ENCODE results near the gene LPP. TPM values are rescaled to one million over a fixed set of nuclear protein-coding genes. Genes with fewer than 3 reads are reported as not detected.

Gene LPP
- total and polyA plus RNA-seq, 2 of the 4 experiments (the other 2 are of a cell fraction) = 16.0 to 130 TPM

- Histone ChIP-seq H3K4me2 (ENCODE audit: low read depth, low read length) (no peak overlapping the region), H2BK120ac (ENCODE audit: low read depth, low read length) (no peak overlapping the region), H3K18ac (ENCODE audit: low read depth, low read length) (no peak overlapping the region), H3K23ac (ENCODE audit: low read depth, low read length) (no peak overlapping the region), H3K4me3 (ENCODE audit: insufficient read depth, low read depth, low read length) (no peak overlapping the region), H3K9me1 (ENCODE audit: insufficient read depth, low read length) (peaks cover 21% of the 10 kb centered on the region), H3K4me1 (ENCODE audit: control insufficient read depth, insufficient read depth, low read length) (no peaks in the 10 kb centered on the region), H4K5ac (ENCODE audit: low read depth, low read length) (no peak overlapping the region), H2AFZ (replicated peaks; ENCODE audit: low read length, poor library complexity) (no peak overlapping the region), H3K79me1 (ENCODE audit: low read depth in 1 of 2, low read length in 2 of 2) (peaks cover 41 to 86% of the 10 kb centered on the region in 2 experiments), H3K27me3 (ENCODE audit: control insufficient read depth, insufficient read depth, low read length) (no peaks in the 10 kb centered on the region), H2AK5ac (ENCODE audit: low read depth, low read length) (no peak overlapping the region), H2BK15ac (ENCODE audit: low read depth, low read length) (no peak overlapping the region), H2BK5ac (ENCODE audit: low read depth, low read length, poor library complexity, severe bottlenecking) (no peak overlapping the region), H2BK20ac (ENCODE audit: low read depth, low read length) (no peak overlapping the region), H3K27ac (ENCODE audit: insufficient read depth, low read length) (no peak overlapping the region), H3K36me3 (ENCODE audit: control insufficient read depth, insufficient read depth, low read length) (peaks cover 16% of the 10 kb centered on the region), H4K91ac (ENCODE audit: insufficient read depth, low read depth, low read length) (no peak overlapping the region), H3K56ac (ENCODE audit: extremely low read depth, insufficient read depth, low read length) (no peak overlapping the region), H3K4ac (ENCODE audit: low read depth, low read length) (no peak overlapping the region), H4K20me1 (ENCODE audit: insufficient read depth, low read length) (peaks cover 30% of the 10 kb centered on the region; the same call in 1 of the 2 replicates), H4K8ac (ENCODE audit: low read depth in 2 of 2, low read length in 2 of 2) (no peak overlapping the region), H3K9me3 (ENCODE audit: control insufficient read depth, insufficient read depth, low read length) (no peaks in the 10 kb centered on the region), H2AK9ac (replicated peaks; ENCODE audit: low read depth, low read length, poor library complexity) (no peak overlapping the region), H3K14ac (replicated peaks; ENCODE audit: low read depth, low read length) (no peak overlapping the region), H3K9ac (ENCODE audit: low read depth, low read length) (no peak overlapping the region)
- ChIA-PET POLR2A (ENCODE audit: unreplicated experiment) (no interaction called here), CTCF (interaction anchor here (0.6 to 1.1 kb wide), 3 partner anchors 14 to 664 kb away, joined by 3 read pairs; no protein-coding TSS in a partner anchor)
- dilution Hi-C loops (cut with HindIII; ENCODE audit: low sequenced_read_pairs, unreplicated experiment) = no loop called here
- DNase-seq = no peak
- no CpG with 5 or more reads among the region's 4 CpGs for WGBS, 2 experiments (ENCODE audit: extremely low coverage in 2 of 2, insufficient read length in 1 of 2)
- in situ Hi-C loops (cut with MboI; ENCODE audit: low sequenced_read_pairs) = loop anchor here (25.0 kb wide), 1 partner anchor 667 kb away; the partner anchor contains the start of gene BCL6
- no TSS peak for BruUV-seq (replicated peaks)
- intact Hi-C loops (cut with micrococcal nuclease) = no loop called here
- TF ChIP-seq SMC3 (IDR thresholded peaks at IDR 0.05; ENCODE audit: low read depth, low read length) (no peak), CTCF (conservative IDR thresholded peaks at IDR 0.05; ENCODE audit: low read depth, low read length) (no peak)
- ATAC-seq (ENCODE audit: low read depth) = no peak
These were observed 250.2 kb downstream of the LPP start for GRCh38 chr3:188404124-188404523.
